ENCODE results near the gene COL1A1. TPM values are rescaled to one million over a fixed set of nuclear protein-coding genes. Genes with fewer than 3 reads are reported as not detected.

Gene COL1A1
- total RNA-seq, 1 donor from 2014 or later, result 12.6 TPM

- DNase-seq, result no peak
These were observed 29.9 kb downstream of the COL1A1 start for GRCh38 chr17:50171371-50172071.

- DNase-seq, result no peak
These were observed 30.6 kb downstream of the COL1A1 start for GRCh38 chr17:50170662-50171370.

- DNase-seq, result no peak
These were observed 31.5 kb downstream of the COL1A1 start for GRCh38 chr17:50169881-50170459.

- DNase-seq, result peak; percentile 77
These were observed 32.2 kb downstream of the COL1A1 start for GRCh38 chr17:50169121-50169764.

DNA sequence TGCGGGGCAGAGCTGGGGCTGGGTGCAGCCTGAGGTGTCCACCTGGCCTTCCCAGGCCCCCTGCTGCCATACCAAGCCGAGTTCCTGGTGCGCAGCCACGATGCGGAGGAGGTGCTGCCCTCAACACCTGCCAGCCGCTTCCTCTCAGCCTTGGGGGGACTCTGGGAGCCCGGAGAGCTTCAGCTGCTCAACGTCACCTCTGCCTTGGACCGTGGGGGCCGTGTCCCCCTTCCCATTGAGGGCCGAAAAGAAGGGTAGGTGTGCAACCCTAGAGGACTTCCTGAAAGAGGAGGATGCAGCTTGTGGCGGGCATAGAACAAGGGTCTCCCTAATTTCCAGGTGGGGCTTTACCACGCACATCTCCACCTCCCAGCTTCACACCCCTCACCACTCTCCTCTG is 33.1 kb downstream of the COL1A1 start:
- no peak for DNase-seq

DNA sequence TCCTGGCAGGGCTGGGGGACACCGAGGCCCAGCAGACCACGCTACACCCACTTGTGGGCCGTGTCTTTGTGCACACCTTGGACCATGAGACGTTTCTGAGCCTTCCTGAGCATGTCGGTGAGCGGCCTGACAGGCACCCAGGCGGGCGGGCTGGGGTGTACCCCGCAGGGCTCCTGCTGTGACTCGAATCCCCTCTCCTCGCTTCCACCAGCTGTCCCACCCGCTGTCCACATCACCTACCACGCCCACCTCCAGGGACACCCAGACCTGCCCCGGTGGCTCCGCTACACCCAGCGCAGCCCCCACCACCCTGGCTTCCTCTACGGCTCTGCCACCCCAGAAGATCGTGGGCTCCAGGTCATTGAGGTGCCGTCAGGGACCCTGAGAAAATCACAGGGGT is 34.1 kb downstream of the COL1A1 start:
- DNase-seq, result no peak

GRCh38 chr17:50166518-50167181 is 34.8 kb downstream of the COL1A1 start:
- no peak for DNase-seq

- DNase-seq, result no peak
These were observed 35.4 kb downstream of the COL1A1 start, which contains the start of gene SGCA for GRCh38 chr17:50165867-50166517. SGCA (plus strand) TSS chr17:50166005; CDS start chr17:50166041, 36 bp downstream.

DNA sequence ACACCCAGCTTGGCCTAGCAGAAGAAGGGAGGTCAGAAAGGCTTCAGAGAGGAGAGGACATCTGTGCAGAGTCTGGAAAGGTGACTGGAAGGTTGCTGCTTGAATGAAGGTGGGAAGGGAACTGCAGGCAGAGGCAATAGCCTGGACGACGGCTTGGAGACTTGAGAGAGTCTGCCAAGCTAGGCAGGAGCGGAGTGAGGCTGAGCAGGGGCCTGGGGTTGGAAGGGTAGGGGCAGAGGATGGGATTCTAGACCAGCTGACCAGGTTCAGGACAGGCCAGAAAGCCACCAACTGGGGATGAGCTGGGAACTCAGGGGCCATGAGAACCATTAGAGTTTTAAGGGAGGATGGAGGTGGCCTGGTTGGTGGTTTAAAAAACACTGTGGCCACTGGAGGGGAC is 36.0 kb downstream of the COL1A1 start:
- no peak for DNase-seq

DNA sequence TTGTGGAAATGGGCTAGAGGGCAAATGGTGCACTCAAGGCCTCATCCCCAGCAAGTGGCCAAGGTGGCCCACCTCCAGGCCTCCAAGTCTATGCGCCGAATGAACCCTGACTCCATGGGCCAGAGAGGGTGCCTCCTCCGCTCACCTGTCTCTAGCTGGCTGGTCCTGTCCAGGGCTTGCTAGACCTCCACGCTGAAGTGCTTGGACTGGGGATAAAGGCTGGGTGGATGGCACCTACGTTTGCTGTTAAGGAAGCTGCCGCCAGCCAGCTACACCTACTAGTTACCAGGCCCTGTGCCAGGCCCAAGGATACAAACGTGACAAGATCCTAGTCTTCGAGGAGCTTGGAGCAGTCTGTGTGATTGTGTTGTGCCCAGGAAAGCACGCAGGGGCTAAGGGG is 36.4 kb downstream of the COL1A1 start:
- no peak for DNase-seq

DNA sequence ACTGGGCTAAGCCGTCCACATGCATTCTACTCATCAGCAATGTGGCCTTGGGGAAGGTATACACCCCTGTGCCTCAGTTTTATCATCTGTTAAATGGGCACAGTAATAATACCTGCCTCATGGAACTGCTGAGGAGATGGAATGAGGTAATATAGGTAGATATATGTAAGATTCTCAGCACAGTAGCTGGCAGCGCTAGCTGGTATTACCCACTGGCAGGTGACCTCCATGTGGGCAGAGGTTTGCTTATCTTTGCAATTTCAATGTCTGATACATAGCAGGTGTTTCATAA is 36.8 kb downstream of the COL1A1 start:
- DNase-seq, result no peak

DNA sequence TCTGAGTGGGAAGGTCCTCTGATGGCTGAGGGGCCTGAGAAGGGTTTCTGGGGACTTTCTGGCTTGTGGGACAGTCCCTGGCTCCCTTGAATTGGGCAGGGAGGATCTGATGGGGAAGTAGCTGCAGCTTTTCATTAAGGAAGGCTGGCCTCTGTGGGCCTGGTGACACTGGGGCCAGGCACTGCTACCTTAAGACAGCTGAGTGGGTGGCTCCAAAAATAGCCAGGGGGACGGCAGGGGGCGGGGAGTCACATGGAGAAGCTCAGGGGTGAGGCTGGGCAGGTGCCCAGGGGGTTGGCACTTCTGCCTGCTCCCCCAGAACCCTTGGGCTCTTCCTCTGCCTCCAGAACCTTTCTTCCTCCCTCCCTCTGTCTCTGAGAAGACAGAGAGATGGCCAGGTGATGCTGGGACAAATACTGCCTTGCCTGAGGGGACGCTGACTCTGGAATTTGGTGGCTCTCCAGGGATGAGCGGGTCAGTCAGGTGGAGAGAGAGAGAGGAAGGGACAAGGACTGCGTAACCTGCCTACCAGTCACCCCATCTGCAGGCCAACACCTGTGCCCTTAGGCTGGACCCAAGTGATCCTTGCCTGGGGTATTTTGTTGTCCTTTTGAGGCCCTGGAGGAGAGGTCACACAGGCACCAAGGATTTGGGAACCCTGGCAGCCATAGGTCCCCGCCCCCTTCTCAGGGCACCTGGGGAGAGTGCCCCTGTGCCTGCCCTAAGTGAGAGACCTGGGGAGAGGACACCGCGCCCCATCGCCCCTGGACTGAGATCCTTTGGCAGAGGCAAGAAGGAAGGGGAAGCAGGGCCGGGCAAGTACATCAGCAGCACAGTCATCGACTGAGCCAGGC is 37.4 kb downstream of the COL1A1 start:
- no peak for DNase-seq

GRCh38 chr17:50162466-50163254 is 38.8 kb downstream of the COL1A1 start:
- DNase-seq, result peak; percentile 39

DNA sequence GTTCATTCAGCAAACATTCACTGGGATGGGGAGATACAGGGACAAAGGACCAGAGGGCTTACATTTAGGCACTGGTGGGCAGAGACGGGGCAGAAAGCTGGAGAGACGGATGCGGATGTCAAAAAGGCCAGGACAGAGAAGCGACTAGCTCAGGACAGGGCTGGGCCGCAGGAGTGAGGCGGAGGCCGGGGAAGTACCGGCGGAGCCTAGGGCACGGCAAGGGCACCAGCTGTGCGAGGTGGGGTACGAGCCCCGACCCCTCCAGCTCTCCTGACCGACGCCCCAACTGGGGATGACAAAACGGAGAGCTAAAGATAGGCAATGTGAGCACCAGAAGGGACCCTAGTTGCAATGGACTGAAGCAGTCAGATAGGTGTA is 39.5 kb downstream of the COL1A1 start:
- DNase-seq, result no peak

GRCh38 chr17:50161023-50161910 is 40.2 kb downstream of the COL1A1 start:
- DNase-seq, result peak; percentile 95

DNA sequence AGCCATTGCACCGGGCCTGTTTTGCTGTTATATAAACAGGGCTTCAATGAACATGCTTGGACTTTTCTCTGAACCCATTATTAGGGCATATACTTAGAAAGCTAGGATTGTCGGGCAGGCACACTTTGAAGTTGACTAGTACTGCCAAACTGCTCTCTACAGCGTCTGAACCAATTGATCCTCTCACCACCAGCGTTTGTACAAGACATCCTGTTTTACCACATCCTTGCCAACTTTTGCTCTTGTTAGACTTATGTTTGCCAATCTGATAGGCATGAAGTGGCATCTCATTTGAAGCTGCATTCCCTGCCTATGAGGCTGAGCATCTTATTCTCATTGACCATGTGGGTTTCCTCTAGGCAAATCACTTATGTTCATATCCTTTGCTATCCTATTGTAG is 43.5 kb downstream of the COL1A1 start:
- no peak for DNase-seq

- no peak for DNase-seq
These were observed 46.2 kb downstream of the COL1A1 start for GRCh38 chr17:50155115-50155819.

DNA sequence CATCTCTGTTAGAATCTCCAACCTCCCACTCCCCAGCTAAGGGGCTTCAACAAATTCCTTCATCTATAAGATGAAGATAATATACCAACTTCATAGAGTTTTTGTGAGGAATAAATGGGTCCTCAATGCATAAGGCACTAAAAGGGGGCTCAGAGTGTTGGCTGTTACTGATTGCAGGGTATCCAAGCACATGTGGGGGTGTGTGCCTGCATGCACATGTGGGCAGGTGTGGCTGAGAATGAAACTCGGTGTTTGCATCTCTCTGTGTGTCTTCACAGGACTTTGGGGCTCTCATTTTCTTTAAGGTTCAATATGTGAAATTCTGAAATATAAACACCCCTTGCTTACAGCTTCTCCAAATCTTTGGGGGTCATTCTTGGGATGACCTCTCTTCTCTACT is 46.8 kb downstream of the COL1A1 start:
- DNase-seq, result no peak
